HG03039 (cell line): ENCODE results near the gene STEAP4.

ENCODE experiments used
- ATAC-seq: cut with Tn5 transposase; IDR thresholded peaks from one replicate; pipeline ENCODE4 v1.9.1; 2021; ENCODE audit warnings: mild to moderate bottlenecking, moderate library complexity; ENCODE audit not compliant: unreplicated experiment

The STEAP4 gene

GRCh38 chr7:88223265-88223664, 83.4 kb downstream of the STEAP4 start:
- ATAC-seq = no peak
